ENCODE results near the gene HNRNPA1.
"Not testable (repeated sequence)": the region's sequence is repeated elsewhere in the genome, so short reads cannot be mapped to it uniquely, and the experiment has no call there.

Gene HNRNPA1

DNA sequence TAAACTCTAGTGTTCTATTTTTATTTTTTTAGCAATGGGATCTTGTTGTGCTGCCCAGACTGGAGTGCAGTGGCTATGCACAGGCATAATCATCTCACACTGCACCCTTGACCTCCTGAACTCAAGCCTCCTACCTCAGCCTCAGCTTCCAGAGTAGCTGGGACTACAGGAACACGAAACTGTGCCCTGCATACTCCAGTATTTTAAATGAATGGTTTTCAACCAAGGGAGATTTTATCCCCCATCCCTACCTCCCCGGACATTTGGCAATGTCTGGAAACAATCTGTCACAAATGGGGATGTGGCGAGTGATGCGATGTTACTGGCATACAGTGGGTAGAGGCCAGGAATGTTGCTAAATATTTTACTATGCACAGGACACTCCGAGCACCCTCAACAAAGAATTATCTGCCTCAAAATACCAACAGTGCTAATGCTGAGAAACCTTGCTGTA, 2.7 kb upstream of the HNRNPA1 start:
- DNase-seq, result no peak

DNA sequence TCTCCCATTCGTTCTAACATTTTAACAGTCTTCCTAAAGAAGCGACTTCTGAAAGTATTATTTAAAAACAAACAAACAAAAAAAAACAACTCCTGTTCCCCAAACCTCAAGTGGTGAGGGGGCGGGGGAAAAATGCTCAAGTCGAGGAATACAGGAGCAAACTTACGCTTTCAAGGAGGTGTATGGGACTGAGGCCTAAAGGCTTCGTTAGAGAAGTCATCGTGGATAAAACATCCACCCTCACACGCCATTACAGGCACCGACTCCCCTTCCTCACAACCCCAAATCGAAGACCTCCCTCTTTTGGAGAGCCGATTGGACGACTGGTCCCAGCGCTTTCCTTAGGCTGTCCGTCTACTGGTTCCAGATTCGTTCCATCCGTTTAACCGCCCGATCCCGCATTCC, 1.3 kb upstream of the HNRNPA1 start:
- no peak for DNase-seq

DNA sequence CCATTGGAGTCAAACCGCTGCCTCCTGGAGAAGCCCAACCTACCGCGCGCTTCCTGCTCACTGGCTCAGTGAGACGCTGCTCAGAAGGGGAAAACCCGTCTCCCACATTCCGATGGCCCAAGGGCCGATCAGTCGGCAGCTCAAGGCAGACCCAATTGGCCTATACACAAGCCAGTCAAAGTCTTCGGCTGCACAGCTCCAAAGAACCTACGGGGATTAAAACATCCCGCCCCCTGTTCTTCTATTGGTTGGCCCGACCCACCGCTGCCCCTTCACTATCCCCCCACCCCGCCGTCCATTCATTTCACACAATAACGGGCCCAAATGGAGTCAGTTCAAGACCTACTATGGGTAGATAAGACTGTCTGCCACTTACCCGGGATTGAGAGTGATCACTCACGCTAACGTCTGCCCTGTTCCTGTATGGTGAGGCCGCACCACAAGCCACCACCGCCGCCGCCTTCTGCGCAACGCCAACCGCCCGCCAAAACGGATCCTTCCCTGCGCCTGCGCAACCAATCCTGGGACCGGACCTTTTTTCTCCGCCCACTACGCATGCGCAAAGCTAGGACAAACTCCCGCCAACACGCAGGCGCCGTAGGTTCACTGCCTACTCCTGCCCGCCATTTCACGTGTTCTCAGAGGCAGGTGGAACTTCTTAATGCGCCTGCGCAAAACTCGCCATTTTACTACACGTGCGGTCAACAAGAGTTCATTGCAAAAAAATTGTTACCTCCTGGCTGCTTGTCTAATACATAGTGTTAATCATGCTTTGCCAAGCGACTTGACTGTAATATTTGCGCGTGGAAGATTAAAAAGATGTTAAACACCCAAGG, 676 bp upstream of the HNRNPA1 start, which contains the start of gene CBX5:
Gene CBX5 (minus strand): TSS at position 491 of the 836 bp plus-strand sequence. CDS start 22,472 bp downstream, outside the sequence.
- DNase-seq, result peak; percentile 97

DNA sequence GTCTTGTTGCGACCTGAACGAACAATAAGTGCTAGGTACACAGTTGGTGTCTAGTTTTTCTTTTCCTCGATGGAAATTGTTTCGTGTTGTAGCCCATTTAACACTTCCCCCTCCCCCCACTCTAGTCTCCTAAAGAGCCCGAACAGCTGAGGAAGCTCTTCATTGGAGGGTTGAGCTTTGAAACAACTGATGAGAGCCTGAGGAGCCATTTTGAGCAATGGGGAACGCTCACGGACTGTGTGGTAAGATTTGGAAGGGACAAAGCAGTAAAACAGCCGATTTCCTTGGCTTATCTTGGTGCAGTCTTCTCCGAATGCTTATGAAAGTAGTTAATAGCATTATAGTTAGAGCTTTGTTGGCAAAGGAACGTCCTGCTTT, 724 bp downstream of the HNRNPA1 start:
- peak in 1 of 2 experiments; percentile 33 for DNase-seq

- DNase-seq, result not testable (repeated sequence)
These were observed 1.2 kb downstream of the HNRNPA1 start for GRCh38 chr12:54281694-54282093.

GRCh38 chr12:54282949-54283593, 2.5 kb downstream of the HNRNPA1 start:
- DNase-seq, result no peak

DNA sequence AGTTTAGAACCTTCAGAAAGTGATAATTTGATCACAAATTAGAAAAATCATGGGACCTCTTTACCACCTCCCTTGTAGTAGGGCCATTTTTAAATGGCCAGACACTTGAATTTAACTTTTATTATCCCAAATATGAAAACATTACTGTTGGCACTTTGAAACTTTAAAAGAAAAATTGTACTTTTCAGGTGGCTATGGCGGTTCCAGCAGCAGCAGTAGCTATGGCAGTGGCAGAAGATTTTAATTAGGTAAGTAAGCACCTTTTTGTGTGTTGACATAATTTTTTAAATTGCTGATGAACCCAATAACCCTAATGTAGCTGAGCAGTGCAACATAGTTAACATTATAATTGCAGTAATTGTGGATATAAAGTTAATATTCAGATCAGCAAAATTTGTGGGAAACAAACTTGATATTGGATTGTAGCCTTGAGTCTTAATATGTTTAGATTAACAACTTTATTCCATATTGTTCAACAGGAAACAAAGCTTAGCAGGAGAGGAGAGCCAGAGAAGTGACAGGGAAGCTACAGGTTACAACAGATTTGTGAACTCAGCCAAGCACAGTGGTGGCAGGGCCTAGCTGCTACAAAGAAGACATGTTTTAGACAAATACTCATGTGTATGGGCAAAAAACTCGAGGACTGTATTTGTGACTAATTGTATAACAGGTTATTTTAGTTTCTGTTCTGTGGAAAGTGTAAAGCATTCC, 3.7 kb downstream of the HNRNPA1 start:
- not testable (repeated sequence) for DNase-seq

GRCh38 chr12:54285150-54286041, 4.9 kb downstream of the HNRNPA1 start:
- DNase-seq, result no peak

- DNase-seq, result no peak
These were observed 5.8 kb downstream of the HNRNPA1 start for GRCh38 chr12:54286042-54287030.

GRCh38 chr12:54287261-54288157, 7.0 kb downstream of the HNRNPA1 start:
- DNase-seq, result no peak

DNA sequence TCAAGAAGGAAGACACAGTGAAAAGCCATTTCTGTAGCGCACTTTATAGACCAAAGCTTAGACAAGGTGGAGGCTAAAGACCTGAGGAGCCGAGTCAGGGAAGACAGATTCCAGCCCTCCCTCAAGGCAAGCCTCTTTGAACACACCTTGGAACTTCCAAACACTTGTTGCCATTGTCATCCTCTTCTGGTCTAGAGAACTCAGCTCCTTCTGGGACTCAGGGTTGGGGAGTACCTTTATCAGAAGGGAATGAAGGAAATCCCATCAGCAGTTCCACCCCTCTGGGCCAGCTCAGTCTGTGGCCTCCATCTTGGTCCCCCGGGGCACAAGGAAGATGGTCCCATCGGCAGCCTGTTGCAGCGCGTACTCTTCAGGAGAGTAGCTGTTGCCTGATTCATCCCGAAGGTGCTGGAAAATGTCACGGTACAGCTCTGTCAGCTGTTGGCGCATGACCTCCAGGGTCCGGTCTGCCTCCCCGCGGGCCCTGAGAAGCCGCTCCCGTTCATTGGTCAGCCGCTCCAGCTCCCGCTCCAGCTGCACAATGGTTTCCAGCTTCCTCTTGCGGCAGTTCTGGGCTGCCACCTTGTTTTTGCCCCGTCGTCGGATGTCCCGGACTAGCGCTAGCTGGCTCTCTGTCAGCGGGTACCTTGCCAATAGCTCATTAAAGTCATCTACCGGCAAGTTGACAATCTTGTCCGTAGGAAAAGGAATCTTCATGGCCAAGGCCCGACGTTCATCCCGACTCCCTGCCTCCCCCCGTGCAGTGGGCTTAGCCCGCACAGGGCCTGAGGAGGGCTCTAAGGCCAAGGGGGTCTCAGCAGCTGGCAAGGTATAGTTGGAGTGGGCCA, 11.8 kb downstream of the HNRNPA1 start:
- no peak for DNase-seq

- no peak for DNase-seq
These were observed 12.4 kb downstream of the HNRNPA1 start for GRCh38 chr12:54292931-54293241.

DNA sequence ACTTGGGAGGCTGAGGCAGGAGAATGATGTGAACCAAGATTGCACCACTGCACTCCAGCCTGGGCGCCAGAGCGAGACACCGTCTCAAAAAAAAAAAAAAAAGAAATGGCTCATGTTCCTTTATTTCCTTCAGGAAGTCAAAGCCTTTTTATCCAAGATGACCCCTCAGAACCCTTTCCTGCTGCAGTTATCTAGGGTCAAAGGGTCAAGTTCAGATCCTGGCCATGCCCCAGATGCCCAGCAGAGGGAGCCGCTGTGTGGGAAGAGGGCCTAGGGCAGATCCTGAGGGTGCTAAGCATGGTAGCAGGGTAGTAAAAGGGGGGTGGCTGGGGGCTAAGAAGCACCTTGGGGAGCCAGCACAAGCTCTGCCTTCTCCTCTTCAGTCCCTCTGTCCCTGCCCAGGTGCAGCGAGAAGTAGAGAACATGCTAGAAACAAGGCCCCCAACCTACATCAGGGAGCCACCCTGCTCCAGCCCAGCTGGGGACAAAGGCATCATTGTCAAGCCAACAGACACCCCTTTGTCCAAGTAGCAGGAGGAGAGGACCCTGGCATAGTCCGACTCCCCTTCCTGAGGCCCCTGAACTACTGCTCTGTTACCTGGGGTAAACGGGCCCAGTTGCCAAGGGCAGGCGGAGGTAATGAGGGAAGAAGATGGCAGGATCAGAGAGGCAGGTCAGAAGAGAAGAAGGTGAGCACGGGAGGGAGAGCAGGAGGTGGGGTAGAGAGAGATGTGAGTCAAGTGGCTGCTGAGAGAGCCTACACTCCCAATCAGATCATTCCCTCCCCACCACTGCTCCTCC, 13.8 kb downstream of the HNRNPA1 start:
- no peak for DNase-seq

- no peak for DNase-seq
These were observed 14.5 kb downstream of the HNRNPA1 start for GRCh38 chr12:54294953-54295566.

DNA sequence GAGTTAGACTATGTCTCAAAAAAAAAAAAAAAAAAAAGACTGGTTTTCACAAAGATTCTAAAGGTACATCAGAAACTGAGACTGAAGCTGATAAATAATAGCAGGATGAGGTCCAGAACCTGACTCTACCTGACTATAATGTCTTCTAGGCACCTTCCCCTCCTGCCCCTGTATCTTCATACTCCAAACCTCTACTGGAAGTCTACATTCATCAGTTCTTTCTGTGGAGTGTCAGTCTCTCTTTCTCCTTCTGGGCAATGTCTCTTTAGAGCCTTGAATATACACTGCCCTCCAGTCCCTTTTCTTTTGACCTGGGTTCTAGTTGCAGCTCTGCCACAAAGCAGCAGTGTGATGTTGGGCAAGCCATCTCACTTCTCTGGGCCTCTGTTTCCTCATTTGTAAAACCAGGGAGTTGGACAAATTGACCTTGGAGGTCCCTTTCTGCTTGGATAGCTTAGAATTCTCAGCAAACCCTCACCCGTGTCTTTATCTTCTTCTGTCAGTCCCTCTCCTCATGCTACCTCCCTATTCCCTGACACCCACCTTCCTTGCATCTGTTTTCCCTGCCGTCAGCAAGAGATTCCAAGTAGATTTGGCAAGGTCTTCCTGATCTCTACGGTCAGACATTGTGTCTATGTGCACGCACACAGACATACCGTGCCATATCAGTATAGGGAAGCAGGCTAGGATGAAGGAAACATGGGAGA, 16.0 kb downstream of the HNRNPA1 start:
- DNase-seq, result no peak

DNA sequence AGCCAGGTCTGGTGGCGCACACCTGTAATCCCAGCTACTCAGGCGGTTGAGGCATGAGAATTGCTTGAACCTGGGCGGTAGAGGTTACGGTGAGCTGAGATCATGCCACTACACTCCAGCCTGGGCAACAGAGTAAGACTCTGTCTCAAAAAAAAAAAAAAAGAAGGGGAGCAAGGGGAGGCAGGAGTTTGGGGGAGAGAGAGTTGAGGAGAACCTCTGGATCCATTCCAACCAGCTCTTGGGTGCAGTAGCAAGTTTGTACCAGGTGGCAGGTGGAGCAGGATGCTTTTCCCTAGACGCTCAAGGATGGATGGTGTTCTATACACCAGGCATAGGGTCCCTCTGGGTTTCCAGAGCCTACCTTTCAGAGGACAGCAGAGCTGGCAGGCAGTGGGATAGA, 18.4 kb downstream of the HNRNPA1 start:
- DNase-seq, result no peak

GRCh38 chr12:54299515-54300224, 19.1 kb downstream of the HNRNPA1 start:
- no peak for DNase-seq
